Measurements from ENCODE around the gene CENPU.

- TF ChIP-seq, protein P1, sequence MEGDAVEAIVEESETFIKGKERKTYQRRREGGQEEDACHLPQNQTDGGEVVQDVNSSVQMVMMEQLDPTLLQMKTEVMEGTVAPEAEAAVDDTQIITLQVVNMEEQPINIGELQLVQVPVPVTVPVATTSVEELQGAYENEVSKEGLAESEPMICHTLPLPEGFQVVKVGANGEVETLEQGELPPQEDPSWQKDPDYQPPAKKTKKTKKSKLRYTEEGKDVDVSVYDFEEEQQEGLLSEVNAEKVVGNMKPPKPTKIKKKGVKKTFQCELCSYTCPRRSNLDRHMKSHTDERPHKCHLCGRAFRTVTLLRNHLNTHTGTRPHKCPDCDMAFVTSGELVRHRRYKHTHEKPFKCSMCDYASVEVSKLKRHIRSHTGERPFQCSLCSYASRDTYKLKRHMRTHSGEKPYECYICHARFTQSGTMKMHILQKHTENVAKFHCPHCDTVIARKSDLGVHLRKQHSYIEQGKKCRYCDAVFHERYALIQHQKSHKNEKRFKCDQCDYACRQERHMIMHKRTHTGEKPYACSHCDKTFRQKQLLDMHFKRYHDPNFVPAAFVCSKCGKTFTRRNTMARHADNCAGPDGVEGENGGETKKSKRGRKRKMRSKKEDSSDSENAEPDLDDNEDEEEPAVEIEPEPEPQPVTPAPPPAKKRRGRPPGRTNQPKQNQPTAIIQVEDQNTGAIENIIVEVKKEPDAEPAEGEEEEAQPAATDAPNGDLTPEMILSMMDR (IDR thresholded peaks at IDR 0.05), result peak in 1 of 6 experiments; percentile 50
- TF ChIP-seq POLR2A (IDR thresholded peaks at IDR 0.05), result peak in 1 of 2 donors; percentile 57
Observed at GRCh38 chr4:184733654-184734524, at the start of gene CENPU.

Data from thyroid gland (tissue), 4 donors.